Pancreas (tissue), 10 donors: ENCODE data around the gene ZNF385A. TPM values are rescaled to one million over a fixed set of nuclear protein-coding genes. Genes with fewer than 3 reads are reported as not detected.

Experiments used
- ATAC-seq, 4 donors: fragments of 200-7000 bp; cut with Tn5 transposase; one replicate each; pipeline versions ENCODE4 v1.8.0 to v1.9.1; 2020; ENCODE audit warnings: mild to moderate bottlenecking in 4 of 4, moderate library complexity in 4 of 4
- DNase-seq, 6 donors: peaks; one replicate each; pipeline ENCODE4 v3.0.0-alpha.2; 2020
- FAIRE-seq: peaks from 2 replicates; lab custom pipeline; 2012; peaks lifted over from hg19 to GRCh38; lab: Jason Lieb, UNC
- H3K27ac ChIP-seq, 4 donors: fragments of 200-600 bp; sonication (generic); 1 replicate in 3 of 4; 2 replicates in 1 of 4; pipeline versions ENCODE4 v1.5.0 to v1.8.0; 2020
- H3K27me3 ChIP-seq, 4 donors: fragments of 200-600 bp; one replicate each; pipeline ENCODE4 v1.8.0; 2021
- H3K36me3 ChIP-seq, 3 donors: fragments of 200-600 bp; sonication (generic) in 1 of 3; one replicate each; pipeline versions ENCODE4 v1.5.0 to v1.8.0; 2020 to 2021
- H3K4me1 ChIP-seq, 3 donors: fragments of 200-600 bp; one replicate each; pipeline ENCODE4 v1.8.0; 2021
- H3K4me3 ChIP-seq, 4 donors: fragments of 200-600 bp; sonication (generic) in 2 of 4; one replicate each; pipeline versions ENCODE4 v1.5.0 to v1.8.0; 2020 to 2021
- H3K9me3 ChIP-seq, 4 donors: fragments of 200-600 bp; one replicate each; pipeline ENCODE4 v1.8.0; 2021
- WGBS, 2 donors: extraction: QIAGEN DNeasy Blood & Tissue Kit; methylation state at CpG; one replicate each; pipeline ENCODE4 v1.1.7; 2013; 5-methylcytosine and 5-hydroxymethylcytosine counted together
- intact Hi-C, 3 donors: fragments of 100-400 bp; cut with DNase I; formaldehyde crosslinking; loops; one replicate each; pipeline versions ENCODE4 v1.11.1 to v1.14.2; 2022
- polyA plus RNA-seq, 2 donors: library from polyadenylated mRNA; stranded (reverse); fragments of 200-250 nt; gene quantifications; one replicate each; pipeline ENCODE4 v1.2.3, GENCODE V29; 2013
- total RNA-seq, 6 donors: library from RNA; stranded (reverse); fragmentation: NEBNext Ultra II Directional in 4 of 6; extraction: Animal tissue kit (Norgen Biotek cat#: 25700) in 4 of 6; gene quantifications; one replicate each; pipeline versions ENCODE4 v1.2.1 to v1.2.4, GENCODE V29; 2021 to 2023
- TF ChIP-seq, protein P1 (sequence below), 4 donors: fragments of 200-600 bp; sonication (generic) in 3 of 4; IDR thresholded peaks; one replicate each; pipeline versions ENCODE4 v1.5.0 to v1.8.0; 2021; ENCODE audit warnings: antibody characterized with exemption in 4 of 4
- donor health status: healthy with polysubstance abuse.
- donor health status: DM: no; HTN: no; CAD: no; lungs with moderate emphysema.
- donor health status: DM: no; HTN: no; CAD: no.
- donor health status: control.
- donor health status: control.
- donor health status: Bipolar disorder and iron deficiency.
- donor health status: DM: yes; HTN: yes; CAD: no.
- donor health status: DM: no; HTN: no; CAD: no.
- donor health status: DM: no; HTN: no; CAD: no.
- donor health status: DM: yes; HTN: yes; CAD: no.

The ZNF385A gene
- total and polyA plus RNA-seq, 8 donors = 0.59 to 8.2 (median 2.9) TPM

- FAIRE-seq = no peak
- Histone ChIP-seq H3K4me1 (peaks cover 9 to 25% (median 12%) of the 10 kb centered on the region in 3 donors), H3K9me3 (no peaks in the 10 kb centered on the region), H3K27ac (peak within 1 kb of the TSS; percentile 60 to 78 (median 68)), H3K4me3 (peak within 1 kb of the TSS; percentile 66 to 87 (median 80)), H3K27me3 (no peaks in the 10 kb centered on the region), H3K36me3 (no peaks in the 10 kb centered on the region)
- TF ChIP-seq, protein P1, sequence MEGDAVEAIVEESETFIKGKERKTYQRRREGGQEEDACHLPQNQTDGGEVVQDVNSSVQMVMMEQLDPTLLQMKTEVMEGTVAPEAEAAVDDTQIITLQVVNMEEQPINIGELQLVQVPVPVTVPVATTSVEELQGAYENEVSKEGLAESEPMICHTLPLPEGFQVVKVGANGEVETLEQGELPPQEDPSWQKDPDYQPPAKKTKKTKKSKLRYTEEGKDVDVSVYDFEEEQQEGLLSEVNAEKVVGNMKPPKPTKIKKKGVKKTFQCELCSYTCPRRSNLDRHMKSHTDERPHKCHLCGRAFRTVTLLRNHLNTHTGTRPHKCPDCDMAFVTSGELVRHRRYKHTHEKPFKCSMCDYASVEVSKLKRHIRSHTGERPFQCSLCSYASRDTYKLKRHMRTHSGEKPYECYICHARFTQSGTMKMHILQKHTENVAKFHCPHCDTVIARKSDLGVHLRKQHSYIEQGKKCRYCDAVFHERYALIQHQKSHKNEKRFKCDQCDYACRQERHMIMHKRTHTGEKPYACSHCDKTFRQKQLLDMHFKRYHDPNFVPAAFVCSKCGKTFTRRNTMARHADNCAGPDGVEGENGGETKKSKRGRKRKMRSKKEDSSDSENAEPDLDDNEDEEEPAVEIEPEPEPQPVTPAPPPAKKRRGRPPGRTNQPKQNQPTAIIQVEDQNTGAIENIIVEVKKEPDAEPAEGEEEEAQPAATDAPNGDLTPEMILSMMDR (IDR thresholded peaks at IDR 0.05) = no peak
- peak; percentile 85 to 90 (median 88) for ATAC-seq
- peak; percentile 64 to 87 (median 78) for DNase-seq
- WGBS, 2 donors = 3 to 4% methylated on average over 39 to 46 of the region's 46 CpGs
- intact Hi-C loops = no loop called here
These were observed 34.8 kb upstream of the ZNF385A start, which contains the start of gene ITGA5 for GRCh38 chr12:54419088-54419887. Gene ITGA5 (minus strand): TSS chr12:54419266. CDS start chr12:54419198, 68 bp downstream.

DNA sequence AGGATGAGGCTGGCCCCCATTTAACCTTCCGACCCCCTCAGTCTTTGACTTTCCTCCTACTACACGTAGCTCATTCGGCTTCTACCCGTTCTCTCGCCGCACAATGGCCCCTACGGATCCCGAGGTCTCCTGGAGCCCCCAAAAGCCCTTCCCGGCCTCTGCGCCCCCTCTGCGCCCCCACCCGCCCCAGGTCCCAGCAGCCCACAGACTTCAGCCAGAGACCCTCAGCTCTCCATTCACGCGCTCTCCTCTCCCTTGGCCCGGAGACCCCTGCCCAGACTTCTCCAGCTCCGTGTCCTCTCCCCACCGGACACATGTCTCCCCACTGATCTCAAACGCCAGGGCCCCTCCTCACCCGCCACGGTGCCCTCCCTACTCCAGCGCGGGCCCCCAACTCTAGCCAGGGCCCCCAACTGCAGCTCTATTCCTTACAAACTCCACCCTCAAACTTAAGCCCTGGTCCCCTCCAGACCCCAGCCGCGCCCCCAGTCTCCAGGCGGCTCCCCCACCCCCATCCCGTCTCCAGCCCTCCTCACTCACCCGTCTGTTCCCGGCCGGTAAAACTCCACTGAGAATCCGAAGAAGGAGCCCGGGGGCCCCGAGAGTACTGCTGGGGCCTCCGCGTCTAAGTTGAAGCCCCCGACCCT, 34.0 kb upstream of the ZNF385A start:
- WGBS, 2 donors = 14 to 16% methylated on average over 32 to 35 of the region's 35 CpGs
- peaks cover 9 to 29% (median 12%) of the 10 kb centered on the region in 3 donors for H3K4me1 ChIP-seq
- H3K4me3 ChIP-seq = peak overlapping the region; percentile 66 to 87 (median 80)
- no peaks in the 10 kb centered on the region for H3K27me3 ChIP-seq
- ATAC-seq (peak; percentile 6 to 13 (median 10)), FAIRE-seq (no peak), DNase-seq (peak in 1 of 6 donors; percentile 63)
- peak overlapping the region; percentile 60 to 78 (median 68) for H3K27ac ChIP-seq
- intact Hi-C loops = no loop called here
- no peaks in the 10 kb centered on the region for H3K36me3 ChIP-seq
- TF ChIP-seq, protein P1 (IDR thresholded peaks at IDR 0.05) = no peak
- H3K9me3 ChIP-seq = no peaks in the 10 kb centered on the region

- intact Hi-C loops = no loop called here
- no peaks in the 10 kb centered on the region for H3K27me3 ChIP-seq
- TF ChIP-seq, protein P1 (IDR thresholded peaks at IDR 0.05) = no peak
- H3K9me3 ChIP-seq = no peaks in the 10 kb centered on the region
- H3K4me1 ChIP-seq = peaks cover 9 to 31% (median 12%) of the 10 kb centered on the region in 3 donors
- peak in 2 of 4 donors; percentile 7 to 15 for ATAC-seq
- FAIRE-seq = no peak
- H3K4me3 ChIP-seq = peak overlapping the region; percentile 66 to 87 (median 80)
- 44 to 65% methylated on average over 19 to 24 of the region's 25 CpGs for WGBS, 2 donors
- H3K36me3 ChIP-seq = no peaks in the 10 kb centered on the region
- DNase-seq = peak in 2 of 6 donors; percentile 39 to 65
- H3K27ac ChIP-seq = peak overlapping the region in 3 of 4 donors; percentile 60 to 78 (median 75)
These were observed 33.3 kb upstream of the ZNF385A start for GRCh38 chr12:54417712-54418440.

DNA sequence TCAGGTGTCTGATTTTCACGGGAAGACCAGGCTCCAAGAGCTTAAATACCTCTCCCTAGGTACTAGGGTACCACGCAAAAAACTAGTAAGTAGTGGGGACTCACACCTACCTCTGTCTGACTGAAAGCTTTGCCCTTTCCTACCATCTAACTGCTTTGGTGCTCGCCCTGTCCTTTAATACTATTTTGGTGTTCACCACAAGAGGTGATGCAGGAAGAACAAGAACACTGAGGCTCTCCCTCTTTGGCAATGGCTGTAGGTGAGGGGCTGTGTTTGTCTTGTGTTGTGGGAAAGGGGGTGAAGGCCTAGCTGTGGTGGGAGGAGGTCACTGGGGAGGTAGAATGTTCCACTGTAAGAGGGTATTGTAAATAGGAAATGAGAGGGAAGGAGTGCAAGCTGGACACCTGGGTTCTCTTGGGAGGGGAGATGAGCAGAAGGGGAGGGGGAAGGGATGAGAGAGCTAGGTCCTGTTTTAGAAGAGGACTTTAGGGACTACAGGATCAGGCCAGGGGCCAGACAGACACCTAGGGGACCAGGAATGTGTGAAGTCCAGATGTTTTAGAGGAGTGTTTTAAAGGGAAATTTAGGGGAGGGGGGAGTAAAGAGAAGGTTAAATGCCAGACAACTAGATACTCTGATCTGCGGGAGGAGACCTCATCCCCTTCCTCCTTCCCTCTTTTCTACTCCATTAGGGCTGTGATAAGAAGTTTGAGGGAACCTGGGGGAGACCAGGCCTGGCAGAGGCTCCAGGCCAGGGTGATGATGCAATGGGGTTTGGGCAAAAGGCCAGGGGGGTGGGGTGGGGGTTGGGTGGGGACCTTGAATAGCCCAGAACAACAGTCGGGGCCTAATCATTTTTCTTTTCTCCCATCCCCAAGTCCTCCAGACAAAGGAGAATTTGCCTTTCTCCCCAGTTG, 32.4 kb upstream of the ZNF385A start:
- Histone ChIP-seq H3K36me3 (no peaks in the 10 kb centered on the region), H3K4me3 (peak overlapping the region in 1 of 4 donors; percentile 82), H3K27ac (peak overlapping the region in 2 of 4 donors; percentile 75 to 78), H3K27me3 (no peaks in the 10 kb centered on the region), H3K9me3 (no peaks in the 10 kb centered on the region), H3K4me1 (peaks cover 9 to 31% (median 12%) of the 10 kb centered on the region in 3 donors)
- ATAC-seq (no peak), DNase-seq (no peak), FAIRE-seq (no peak)
- TF ChIP-seq, protein P1 (IDR thresholded peaks at IDR 0.05) = no peak
- 57 to 59% methylated on average over 5 of the region's 5 CpGs for WGBS, 2 donors
- intact Hi-C loops = no loop called here
